Panc1 (cell line): ENCODE measurements around the gene RNF145. TPM values are rescaled to one million over a fixed set of nuclear protein-coding genes. Genes with fewer than 3 reads are reported as not detected.

ENCODE experiments used
- ATAC-seq: fragments of 200-7000 bp; cut with Tn5 transposase; 2 replicates; pipeline ENCODE4 v1.9.1; 2020; ENCODE audit warnings: mild to moderate bottlenecking, moderate library complexity
- BruUV-seq: library from RNA; stranded (reverse); fragments of 400-500 nt; replicated peaks from 2 replicates; lab custom pipeline; 2021; lab: Mats Ljungman, UMichigan
- CTCF ChIA-PET: fragments of 300-600 bp; sonication (Branson Sonifier 250); formaldehyde crosslinking; loops from one replicate; lab custom pipeline; 2022; ENCODE audit warnings: antibody characterized with exemption; lab: Charles Lee
- POLR2A ChIA-PET: fragments of 300-600 bp; sonication (Branson Sonifier 250); formaldehyde crosslinking; loops from one replicate; lab custom pipeline; 2022; ENCODE audit warnings: antibody characterized with exemption; lab: Charles Lee
- DNase-seq: peaks from one replicate; pipeline ENCODE4 v3.0.0-alpha.2; 2010; ENCODE audit warnings: low read depth, low spot score
- H3K27ac ChIP-seq: 2 replicates; pipeline ENCODE4 v1.5.1; 2011; ENCODE audit warnings: mild to moderate bottlenecking, low read length, inconsistent platforms
- H3K27me3 ChIP-seq: fragments of 200-500 bp; sonication (Bioruptor generic); 2 replicates; pipeline ENCODE4 v1.6.0; 2014; ENCODE audit warnings: low read length, inconsistent platforms; ENCODE audit not compliant: control insufficient read depth, insufficient read depth
- H3K36me3 ChIP-seq: fragments of 200-500 bp; sonication (Bioruptor generic); 2 replicates; pipeline ENCODE4 v1.5.1; 2014; ENCODE audit warnings: inconsistent platforms, mild to moderate bottlenecking, low read length, moderate library complexity; ENCODE audit not compliant: control insufficient read depth, insufficient read depth
- H3K4me1 ChIP-seq: 2 replicates; pipeline ENCODE4 v1.5.1; 2011; ENCODE audit warnings: inconsistent platforms, mild to moderate bottlenecking, low read length, moderate library complexity; ENCODE audit not compliant: control insufficient read depth, insufficient read depth
- H3K4me3 ChIP-seq, 2 experiments: 2 replicates each; pipeline ENCODE4 v1.5.1; 2011 to 2012; ENCODE audit warnings: low read depth in 2 of 2, low read length in 2 of 2, mild to moderate bottlenecking in 2 of 2, inconsistent platforms in 1 of 2, moderate library complexity in 1 of 2
- H3K9me3 ChIP-seq: fragments of 200-500 bp; sonication (Bioruptor generic); 2 replicates; pipeline ENCODE4 v1.5.1; 2014; ENCODE audit warnings: low read depth, mild to moderate bottlenecking, inconsistent platforms, low read length, moderate library complexity; ENCODE audit not compliant: control insufficient read depth, insufficient read depth
- POLR2AphosphoS5 ChIP-seq: IDR thresholded peaks from 2 replicates; pipeline ENCODE4 v1.6.1; 2012; ENCODE audit warnings: mild to moderate bottlenecking, low read depth, low read length, moderate library complexity
- SIN3A ChIP-seq: IDR thresholded peaks from 2 replicates; pipeline ENCODE4 v1.6.1; 2012; ENCODE audit warnings: low read depth, mild to moderate bottlenecking, low read length, moderate library complexity, borderline replicate concordance; ENCODE audit not compliant: insufficient read depth
- TCF7L2 ChIP-seq: IDR thresholded peaks from 2 replicates; pipeline ENCODE4 v1.6.1; 2011; ENCODE audit warnings: mild to moderate bottlenecking, low read depth, low read length, inconsistent platforms
- in situ Hi-C: cut with HindIII; loops from 2 replicates; pipeline ENCODE4 v1.10.0; 2016; ENCODE audit warnings: low sequenced_read_pairs, low pct_unique_long_range_greater_than_20kb
- intact Hi-C: fragments of 100-400 bp; cut with micrococcal nuclease; formaldehyde crosslinking; loops from one replicate; pipeline ENCODE4 v1.10.0; 2022; ENCODE audit not compliant: unreplicated experiment
- total RNA-seq: library from RNA; stranded (reverse); gene quantifications from one replicate; pipeline ENCODE4 v1.2.1, GENCODE V29; 2021; ENCODE audit not compliant: unreplicated experiment
- TF ChIP-seq, protein P1 (sequence below), 2 experiments: IDR thresholded peaks; 2 replicates each; pipeline ENCODE4 v1.6.1; 2011 to 2012; ENCODE audit warnings: low read depth in 2 of 2, control low read depth in 1 of 2, low read length in 1 of 2, mild to moderate bottlenecking in 1 of 2, moderate library complexity in 1 of 2; ENCODE audit not compliant: insufficient read depth in 1 of 2
- TF ChIP-seq, protein P2 (sequence below): fragments of 450-650 bp; IDR thresholded peaks from 2 replicates; pipeline ENCODE4 v1.5.1; 2017; ENCODE audit warnings: mild to moderate bottlenecking

The RNF145 gene
- total RNA-seq, 1 experiment from 2014 or later = 81.8 TPM

DNA sequence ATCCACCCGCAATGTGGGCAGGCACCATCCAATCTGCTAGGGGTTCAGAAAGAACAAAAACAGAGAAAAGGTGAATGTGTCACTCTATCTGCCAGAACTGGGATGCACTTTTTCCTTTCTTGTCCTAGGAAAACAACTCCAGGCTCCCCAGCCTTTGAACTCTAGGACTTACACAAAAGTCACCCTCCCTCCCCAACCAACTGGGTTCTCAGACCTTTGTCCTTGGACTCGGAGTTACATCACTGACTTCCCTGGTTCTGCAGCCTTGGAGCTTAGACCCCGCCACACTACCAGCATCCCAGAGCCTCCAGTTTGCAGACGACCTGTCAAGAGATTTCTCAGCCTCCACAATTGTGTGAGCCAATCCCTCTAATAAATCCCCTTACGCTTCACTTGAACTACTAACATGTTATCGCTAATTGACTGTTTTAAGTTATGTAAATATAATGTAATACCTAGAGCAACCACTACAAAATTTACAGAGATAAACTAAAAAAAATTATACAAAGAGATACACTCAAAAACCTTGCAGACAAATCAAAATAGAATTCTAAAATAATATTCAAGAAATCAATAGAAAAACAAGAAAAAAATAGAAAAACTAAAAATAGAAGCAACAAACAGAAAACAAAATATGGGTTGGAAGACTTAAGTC lies 48.4 kb upstream of the RNF145 start:
- DNase-seq (no peak), ATAC-seq (no peak)
- TF ChIP-seq, protein P1, sequence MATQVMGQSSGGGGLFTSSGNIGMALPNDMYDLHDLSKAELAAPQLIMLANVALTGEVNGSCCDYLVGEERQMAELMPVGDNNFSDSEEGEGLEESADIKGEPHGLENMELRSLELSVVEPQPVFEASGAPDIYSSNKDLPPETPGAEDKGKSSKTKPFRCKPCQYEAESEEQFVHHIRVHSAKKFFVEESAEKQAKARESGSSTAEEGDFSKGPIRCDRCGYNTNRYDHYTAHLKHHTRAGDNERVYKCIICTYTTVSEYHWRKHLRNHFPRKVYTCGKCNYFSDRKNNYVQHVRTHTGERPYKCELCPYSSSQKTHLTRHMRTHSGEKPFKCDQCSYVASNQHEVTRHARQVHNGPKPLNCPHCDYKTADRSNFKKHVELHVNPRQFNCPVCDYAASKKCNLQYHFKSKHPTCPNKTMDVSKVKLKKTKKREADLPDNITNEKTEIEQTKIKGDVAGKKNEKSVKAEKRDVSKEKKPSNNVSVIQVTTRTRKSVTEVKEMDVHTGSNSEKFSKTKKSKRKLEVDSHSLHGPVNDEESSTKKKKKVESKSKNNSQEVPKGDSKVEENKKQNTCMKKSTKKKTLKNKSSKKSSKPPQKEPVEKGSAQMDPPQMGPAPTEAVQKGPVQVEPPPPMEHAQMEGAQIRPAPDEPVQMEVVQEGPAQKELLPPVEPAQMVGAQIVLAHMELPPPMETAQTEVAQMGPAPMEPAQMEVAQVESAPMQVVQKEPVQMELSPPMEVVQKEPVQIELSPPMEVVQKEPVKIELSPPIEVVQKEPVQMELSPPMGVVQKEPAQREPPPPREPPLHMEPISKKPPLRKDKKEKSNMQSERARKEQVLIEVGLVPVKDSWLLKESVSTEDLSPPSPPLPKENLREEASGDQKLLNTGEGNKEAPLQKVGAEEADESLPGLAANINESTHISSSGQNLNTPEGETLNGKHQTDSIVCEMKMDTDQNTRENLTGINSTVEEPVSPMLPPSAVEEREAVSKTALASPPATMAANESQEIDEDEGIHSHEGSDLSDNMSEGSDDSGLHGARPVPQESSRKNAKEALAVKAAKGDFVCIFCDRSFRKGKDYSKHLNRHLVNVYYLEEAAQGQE (IDR thresholded peaks at IDR 0.05; ENCODE audit: insufficient read depth in 1 of 2, low read depth in 2 of 2, low read length in 1 of 2) = no peak
- TF ChIP-seq TCF7L2 (no peak), POLR2AphosphoS5 (no peak), SIN3A (no peak)
- TF ChIP-seq, protein P2, sequence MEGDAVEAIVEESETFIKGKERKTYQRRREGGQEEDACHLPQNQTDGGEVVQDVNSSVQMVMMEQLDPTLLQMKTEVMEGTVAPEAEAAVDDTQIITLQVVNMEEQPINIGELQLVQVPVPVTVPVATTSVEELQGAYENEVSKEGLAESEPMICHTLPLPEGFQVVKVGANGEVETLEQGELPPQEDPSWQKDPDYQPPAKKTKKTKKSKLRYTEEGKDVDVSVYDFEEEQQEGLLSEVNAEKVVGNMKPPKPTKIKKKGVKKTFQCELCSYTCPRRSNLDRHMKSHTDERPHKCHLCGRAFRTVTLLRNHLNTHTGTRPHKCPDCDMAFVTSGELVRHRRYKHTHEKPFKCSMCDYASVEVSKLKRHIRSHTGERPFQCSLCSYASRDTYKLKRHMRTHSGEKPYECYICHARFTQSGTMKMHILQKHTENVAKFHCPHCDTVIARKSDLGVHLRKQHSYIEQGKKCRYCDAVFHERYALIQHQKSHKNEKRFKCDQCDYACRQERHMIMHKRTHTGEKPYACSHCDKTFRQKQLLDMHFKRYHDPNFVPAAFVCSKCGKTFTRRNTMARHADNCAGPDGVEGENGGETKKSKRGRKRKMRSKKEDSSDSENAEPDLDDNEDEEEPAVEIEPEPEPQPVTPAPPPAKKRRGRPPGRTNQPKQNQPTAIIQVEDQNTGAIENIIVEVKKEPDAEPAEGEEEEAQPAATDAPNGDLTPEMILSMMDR = no peak
- CTCF ChIA-PET = no interaction called here
- H3K9me3 ChIP-seq = no peaks in the 10 kb centered on the region
- POLR2A ChIA-PET = no interaction called here
- H3K4me3 ChIP-seq = no peak overlapping the region
- no peaks in the 10 kb centered on the region; the same call in 1 of the 2 replicates for H3K27me3 ChIP-seq
- peaks cover 2% of the 10 kb centered on the region; the same call in 1 of the 2 replicates for H3K36me3 ChIP-seq
- H3K27ac ChIP-seq = no peak overlapping the region
- BruUV-seq = no TSS peak
- intact Hi-C loops (no loop called here), in situ Hi-C loops (no loop called here)
- H3K4me1 ChIP-seq = 0 out of 2 replicates have a peak, but pooled peaks cover 4% of the 10 kb centered on the region

DNA sequence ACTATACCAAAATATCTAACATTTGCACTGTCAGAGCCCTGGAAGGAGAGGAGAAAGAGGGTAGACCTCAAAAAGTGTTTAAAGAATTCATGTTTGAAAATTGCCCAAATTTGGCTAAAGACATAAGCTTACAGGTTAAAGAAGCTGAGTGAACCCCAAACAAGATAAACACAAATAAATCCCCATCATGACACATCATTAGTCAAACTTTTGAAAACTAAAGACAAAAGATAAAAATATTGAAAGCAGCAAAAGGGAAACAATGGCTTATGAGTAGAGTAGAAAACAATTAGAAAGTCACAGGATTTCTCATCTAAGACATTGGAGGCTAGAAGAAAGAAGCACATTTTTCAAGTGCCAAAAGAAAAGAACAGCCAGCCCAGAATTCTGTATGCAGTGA lies 47.7 kb upstream of the RNF145 start:
- BruUV-seq = no TSS peak
- Histone ChIP-seq H3K4me1 (no peaks in the 10 kb centered on the region), H3K27me3 (no peaks in the 10 kb centered on the region; the same call in 1 of the 2 replicates), H3K36me3 (no peaks in the 10 kb centered on the region), H3K9me3 (no peaks in the 10 kb centered on the region), H3K4me3 (no peak overlapping the region), H3K27ac (no peak overlapping the region)
- POLR2A ChIA-PET = no interaction called here
- TF ChIP-seq, protein P2 = no peak
- TF ChIP-seq SIN3A = no peak
- TF ChIP-seq, protein P1 (IDR thresholded peaks at IDR 0.05; ENCODE audit: insufficient read depth in 1 of 2, low read depth in 2 of 2, low read length in 1 of 2) = no peak
- no peak for TF ChIP-seq POLR2AphosphoS5
- TF ChIP-seq TCF7L2 = no peak
- intact Hi-C loops (no loop called here), in situ Hi-C loops (no loop called here)
- ATAC-seq (no peak), DNase-seq (no peak)
- CTCF ChIA-PET = no interaction called here
